AG09309 (cell line): ENCODE data around the gene STX16.
"Not testable (repeated sequence)": the region's sequence is repeated elsewhere in the genome, so short reads cannot be mapped to it uniquely, and the experiment has no call there.

ENCODE experiments used
- DNase-seq: peaks from one replicate; pipeline ENCODE4 v3.0.0-alpha.2; 2010; ENCODE audit warnings: low read depth
- H3K4me3 ChIP-seq: 2 replicates; pipeline ENCODE4 v1.5.1; 2011; ENCODE audit warnings: mild to moderate bottlenecking, low read depth, low read length, moderate library complexity; ENCODE audit not compliant: control insufficient read depth
- TF ChIP-seq, protein P1 (sequence below): IDR thresholded peaks from 2 replicates; pipeline ENCODE4 v1.5.1; 2011; ENCODE audit warnings: mild to moderate bottlenecking, low read depth, low read length, inconsistent platforms; ENCODE audit not compliant: insufficient read depth, control insufficient read depth; ENCODE audit errors: missing control alignments

Gene STX16

GRCh38 chr20:58645412-58645968, 5.6 kb upstream of the STX16 start:
- DNase-seq = no peak
- no peak overlapping the region for H3K4me3 ChIP-seq
- TF ChIP-seq, protein P1, sequence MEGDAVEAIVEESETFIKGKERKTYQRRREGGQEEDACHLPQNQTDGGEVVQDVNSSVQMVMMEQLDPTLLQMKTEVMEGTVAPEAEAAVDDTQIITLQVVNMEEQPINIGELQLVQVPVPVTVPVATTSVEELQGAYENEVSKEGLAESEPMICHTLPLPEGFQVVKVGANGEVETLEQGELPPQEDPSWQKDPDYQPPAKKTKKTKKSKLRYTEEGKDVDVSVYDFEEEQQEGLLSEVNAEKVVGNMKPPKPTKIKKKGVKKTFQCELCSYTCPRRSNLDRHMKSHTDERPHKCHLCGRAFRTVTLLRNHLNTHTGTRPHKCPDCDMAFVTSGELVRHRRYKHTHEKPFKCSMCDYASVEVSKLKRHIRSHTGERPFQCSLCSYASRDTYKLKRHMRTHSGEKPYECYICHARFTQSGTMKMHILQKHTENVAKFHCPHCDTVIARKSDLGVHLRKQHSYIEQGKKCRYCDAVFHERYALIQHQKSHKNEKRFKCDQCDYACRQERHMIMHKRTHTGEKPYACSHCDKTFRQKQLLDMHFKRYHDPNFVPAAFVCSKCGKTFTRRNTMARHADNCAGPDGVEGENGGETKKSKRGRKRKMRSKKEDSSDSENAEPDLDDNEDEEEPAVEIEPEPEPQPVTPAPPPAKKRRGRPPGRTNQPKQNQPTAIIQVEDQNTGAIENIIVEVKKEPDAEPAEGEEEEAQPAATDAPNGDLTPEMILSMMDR = no peak

DNA sequence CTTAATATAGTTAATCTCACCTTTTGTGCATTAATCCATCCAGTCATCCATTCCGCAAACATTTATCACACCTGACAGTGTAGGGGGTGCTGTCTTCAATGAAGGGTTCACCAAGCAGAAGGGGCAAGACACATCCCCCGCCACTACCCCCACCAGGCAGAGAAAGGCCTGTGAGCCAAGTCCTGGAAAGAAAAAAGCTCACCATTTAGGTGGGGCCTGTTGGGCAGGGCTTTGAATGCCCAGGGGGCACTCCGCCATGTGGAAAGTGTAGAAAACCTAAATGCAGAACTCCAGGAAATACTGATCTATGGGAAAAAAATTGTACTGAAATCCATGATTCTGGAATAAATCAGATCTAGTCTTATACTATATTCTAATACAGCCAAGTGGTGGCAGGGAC, 4.8 kb upstream of the STX16 start:
- TF ChIP-seq, protein P1 = no peak
- DNase-seq = no peak
- H3K4me3 ChIP-seq = no peak overlapping the region

DNA sequence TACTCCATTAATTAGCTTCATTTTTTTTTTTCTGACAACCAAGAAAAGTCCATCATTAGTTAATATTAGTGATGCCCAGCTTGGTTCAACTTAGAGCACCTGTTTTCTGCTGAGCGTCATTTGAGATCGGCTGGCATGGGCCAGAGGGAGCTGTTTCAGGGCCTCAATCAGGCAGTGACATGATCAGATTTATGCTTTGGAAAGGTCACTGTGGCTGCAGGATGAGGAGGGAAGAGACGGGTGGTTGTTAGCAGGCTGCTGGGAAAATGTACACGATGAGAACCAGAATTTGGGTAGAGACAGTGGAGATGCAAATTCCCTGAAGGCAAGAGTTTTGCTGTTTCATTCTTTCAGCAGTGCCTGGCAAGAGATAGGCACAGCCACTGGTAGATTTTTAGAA, 4.4 kb upstream of the STX16 start:
- H3K4me3 ChIP-seq = no peak overlapping the region
- DNase-seq = no peak
- TF ChIP-seq, protein P1 = no peak

DNA sequence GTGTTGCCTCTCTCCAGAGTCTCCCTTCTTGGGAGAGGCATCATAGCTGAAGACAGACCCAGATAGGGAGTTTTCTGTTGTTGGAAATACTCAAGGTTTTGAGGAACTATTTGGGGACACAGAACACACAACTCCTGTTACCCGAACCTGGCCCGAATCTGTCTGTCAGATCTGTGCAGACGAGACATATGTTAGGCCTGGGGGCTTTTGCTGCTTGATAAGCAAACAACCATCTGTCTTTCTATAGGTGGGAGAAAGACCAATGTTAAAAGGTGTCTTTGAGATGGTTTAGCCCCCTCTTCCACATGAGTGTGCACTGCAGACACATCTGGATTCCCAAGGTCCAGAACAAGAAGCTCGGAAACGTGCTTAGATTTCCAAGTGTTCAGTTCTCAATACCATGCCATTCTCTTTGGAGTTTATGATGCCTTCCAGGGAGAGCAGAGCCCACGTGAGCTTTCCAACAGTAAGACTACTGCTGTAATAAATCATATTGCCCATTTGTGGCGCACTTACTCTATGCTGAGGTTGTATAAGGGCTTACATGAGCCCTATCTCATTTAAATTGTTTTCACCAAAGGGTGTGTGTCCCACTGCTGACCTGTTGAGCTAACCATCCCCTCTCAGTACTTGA, 3.8 kb upstream of the STX16 start:
- no peak overlapping the region for H3K4me3 ChIP-seq
- DNase-seq = no peak
- TF ChIP-seq, protein P1 = no peak

GRCh38 chr20:58647796-58648501, 3.1 kb upstream of the STX16 start:
- TF ChIP-seq, protein P1 = no peak
- DNase-seq = peak; percentile 74

DNA sequence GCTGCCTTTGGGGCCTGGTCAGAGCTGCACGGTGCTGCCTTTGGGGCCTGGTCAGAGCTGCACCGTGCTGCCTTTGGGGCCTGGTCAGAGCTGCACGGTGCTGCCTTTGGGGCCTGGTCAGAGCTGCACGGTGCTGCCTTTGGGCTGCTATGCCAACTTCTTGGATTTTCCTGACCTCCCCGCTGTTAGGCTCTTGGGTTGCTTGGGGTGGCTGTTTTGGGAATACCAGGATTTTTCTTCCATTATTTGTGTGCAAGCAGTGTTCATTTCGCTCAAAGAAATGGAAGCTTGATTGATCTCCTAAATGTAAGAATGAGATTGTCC, 2.6 kb upstream of the STX16 start:
- not testable (repeated sequence) for H3K4me3 ChIP-seq, DNase-seq

More at GRCh38 chr20:58647796-58648501, 3.1 kb upstream of the STX16 start:
- H3K4me3 ChIP-seq = no peak overlapping the region
